GM19455 (cell line): ENCODE data around the gene CCDC40.

Experiments
- ATAC-seq: cut with Tn5 transposase; IDR thresholded peaks from one replicate; pipeline ENCODE4 v1.9.1; 2021; ENCODE audit not compliant: unreplicated experiment

CCDC40 gene

DNA sequence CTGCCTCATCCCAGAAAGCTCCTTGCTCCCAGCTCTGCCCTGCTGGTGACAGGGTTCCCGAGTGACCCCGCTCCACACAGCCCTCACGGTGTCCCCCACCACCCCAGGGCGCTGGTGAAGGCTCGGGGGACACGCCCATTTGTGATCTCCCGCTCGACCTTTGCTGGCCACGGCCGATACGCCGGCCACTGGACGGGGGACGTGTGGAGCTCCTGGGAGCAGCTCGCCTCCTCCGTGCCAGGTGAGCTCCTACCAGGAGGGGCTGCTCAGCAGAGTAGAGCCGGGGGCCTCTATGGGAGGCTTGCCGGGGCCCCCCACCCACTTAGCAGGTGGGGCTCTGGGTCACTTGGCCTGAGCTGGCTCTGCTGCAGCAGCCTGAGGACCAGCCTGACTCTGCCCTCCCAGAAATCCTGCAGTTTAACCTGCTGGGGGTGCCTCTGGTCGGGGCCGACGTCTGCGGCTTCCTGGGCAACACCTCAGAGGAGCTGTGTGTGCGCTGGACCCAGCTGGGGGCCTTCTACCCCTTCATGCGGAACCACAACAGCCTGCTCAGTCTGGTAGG is 76.1 kb downstream of the CCDC40 start:
- ATAC-seq: no peak

DNA sequence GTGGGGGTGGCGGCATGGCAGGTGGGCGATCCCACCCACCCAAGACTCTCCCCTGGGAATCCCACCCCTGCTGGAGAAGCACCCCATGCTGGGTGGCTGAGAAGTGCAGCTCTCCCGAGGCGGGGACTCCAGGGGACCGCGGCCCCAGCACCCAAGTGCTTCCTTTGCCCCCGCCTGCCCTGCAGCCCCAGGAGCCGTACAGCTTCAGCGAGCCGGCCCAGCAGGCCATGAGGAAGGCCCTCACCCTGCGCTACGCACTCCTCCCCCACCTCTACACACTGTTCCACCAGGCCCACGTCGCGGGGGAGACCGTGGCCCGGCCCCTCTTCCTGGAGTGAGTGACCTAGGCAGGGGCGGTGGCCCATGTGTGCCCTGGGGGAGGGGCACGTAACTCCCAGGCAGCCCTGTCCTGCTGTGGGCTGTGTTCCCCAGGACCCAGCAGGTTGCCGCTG is 76.6 kb downstream of the CCDC40 start:
- no peak for ATAC-seq

DNA sequence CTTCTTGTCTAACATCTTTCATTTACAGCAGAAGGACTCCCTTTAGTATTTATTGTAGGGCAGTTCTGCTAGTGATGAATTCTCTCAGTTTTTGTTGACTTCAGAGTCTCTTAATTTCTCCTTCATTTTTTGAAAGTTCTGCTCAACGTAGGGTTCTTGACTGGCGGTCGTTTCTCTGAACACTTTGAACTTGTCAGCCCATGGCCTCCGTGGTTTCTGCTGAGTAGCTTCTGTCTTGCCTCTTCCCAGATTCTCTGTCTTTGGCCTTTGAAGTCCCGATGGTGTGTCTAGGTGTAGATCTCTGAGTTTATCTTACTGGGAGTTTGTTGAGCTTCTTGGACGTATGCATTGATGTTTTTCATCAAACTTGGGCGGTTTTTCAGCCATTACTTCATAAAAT is 78.3 kb downstream of the CCDC40 start:
- no peak for ATAC-seq

DNA sequence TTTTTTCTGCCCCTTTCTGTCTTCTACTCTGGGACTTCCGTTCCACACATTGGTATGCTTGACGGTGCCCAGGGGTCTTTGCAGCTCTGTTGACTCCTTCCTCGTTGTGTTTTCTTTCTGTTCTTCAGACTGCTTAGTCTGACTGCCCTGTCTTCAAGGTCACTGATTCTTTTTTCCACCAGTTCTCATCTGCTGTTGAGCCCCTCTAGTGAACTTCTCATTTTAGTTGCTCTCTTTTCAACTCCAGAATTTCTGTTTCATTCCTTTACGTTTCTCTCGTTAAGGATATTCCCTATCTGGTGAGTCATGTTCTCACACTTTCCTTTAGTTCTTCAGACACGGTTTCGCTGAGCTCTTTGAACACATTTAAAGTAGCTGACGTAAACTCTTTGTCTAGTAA is 78.7 kb downstream of the CCDC40 start:
- ATAC-seq: no peak

DNA sequence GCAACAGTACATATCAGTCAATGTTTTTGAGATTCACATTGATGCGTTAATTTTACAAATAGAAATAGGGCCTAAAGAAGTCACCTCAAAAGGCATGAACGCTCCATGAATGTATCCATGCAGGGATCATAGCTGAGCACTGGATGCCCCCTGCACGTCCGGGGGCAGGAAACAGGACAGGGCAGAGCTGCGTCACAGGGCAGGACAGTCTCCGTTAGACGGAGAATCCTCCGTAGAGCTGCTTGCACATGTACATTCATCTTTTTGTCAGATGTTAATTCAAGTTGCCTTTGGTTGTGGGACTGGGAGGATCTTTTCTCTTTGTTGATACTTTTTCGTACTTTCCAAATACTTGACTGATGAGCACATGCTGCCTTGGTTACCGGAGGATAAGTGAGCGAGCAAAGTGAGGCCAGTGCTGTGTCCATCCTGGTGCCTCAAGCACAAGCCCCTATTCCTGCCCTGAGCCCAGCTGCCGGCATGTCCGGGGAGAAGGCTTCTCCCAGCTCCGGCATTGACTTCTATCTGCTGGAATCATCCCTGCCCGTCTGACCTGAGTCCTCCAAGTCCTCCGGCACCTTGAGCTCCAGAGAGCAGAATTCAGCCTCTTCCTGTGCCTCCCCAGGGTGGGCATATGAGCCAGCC is 80.0 kb downstream of the CCDC40 start:
- ATAC-seq: no peak

DNA sequence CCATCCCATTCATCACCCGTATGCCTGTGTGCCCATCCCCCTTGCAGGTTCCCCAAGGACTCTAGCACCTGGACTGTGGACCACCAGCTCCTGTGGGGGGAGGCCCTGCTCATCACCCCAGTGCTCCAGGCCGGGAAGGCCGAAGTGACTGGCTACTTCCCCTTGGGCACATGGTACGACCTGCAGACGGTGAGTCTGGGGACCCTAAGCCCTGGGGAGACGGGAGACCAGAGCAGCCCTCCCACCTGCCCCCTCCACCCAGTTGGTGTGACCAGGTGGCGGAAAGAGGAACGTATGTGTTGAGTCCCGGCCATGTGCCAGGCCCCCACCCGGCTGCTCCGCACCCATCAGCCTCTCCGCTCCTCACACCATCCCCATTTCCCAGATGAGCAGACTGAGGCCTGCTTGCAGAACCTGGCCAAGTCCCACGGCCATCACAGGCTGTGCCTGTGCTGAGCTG is 80.5 kb downstream of the CCDC40 start:
- no peak for ATAC-seq

DNA sequence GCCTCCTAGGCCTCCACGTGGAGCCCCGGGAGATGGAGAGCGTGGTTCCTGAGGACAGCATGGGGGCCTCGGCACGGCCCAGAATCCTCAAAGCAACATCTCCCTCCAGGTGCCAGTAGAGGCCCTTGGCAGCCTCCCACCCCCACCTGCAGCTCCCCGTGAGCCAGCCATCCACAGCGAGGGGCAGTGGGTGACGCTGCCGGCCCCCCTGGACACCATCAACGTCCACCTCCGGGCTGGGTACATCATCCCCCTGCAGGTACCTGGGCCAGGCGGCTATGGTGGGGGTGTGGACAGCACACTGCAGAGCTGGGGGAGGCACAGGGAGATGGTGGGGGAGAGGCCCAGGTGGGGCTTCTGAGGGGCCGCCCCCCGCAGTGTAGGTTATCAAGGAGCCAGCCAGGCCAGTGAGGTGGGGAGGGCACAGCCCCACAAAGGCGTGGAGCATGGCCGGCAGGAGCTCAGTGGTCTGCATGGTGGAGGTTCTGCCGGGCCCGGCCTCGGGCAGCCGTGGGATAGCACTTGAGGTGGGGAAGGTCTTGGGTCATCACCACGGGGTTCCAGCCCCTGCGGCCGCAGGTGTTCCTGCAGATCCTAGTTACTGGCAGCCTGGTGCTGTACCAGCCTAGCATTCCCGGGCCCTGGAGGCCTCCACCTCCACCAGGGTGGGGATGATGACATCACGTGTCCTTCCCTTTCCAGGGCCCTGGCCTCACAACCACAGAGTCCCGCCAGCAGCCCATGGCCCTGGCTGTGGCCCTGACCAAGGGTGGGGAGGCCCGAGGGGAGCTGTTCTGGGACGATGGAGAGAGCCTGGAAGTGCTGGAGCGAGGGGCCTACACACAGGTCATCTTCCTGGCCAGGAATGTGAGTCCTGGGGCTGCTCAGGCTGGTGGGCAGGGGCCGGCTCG is 81.3 kb downstream of the CCDC40 start:
- no peak for ATAC-seq

DNA sequence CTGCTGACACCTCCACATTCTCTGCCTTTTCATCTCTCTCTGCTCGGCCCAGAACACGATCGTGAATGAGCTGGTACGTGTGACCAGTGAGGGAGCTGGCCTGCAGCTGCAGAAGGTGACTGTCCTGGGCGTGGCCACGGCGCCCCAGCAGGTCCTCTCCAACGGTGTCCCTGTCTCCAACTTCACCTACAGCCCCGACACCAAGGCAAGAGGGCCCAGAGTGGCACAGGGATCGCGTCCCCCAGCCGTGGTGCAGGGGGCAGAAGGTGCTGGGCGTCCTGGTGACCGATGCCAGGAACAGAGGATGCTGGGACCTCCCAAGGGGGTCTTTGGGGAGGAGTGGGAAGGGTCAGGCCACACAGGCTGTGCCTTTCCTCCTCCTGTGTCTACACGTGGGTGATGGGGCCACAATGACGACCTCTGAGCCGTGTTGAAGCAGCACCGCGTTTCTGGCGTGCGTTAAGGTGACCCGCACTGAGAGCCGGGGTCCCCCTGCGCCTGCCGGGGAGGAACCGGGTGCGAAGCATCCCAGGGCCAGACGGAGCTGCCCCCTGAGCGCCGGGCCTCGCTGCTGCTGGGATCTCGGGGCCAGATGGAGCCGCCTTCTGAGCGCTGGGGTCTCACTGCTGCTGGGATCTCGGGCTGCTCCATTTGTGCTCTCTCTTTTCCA is 82.3 kb downstream of the CCDC40 start:
- no peak for ATAC-seq

DNA sequence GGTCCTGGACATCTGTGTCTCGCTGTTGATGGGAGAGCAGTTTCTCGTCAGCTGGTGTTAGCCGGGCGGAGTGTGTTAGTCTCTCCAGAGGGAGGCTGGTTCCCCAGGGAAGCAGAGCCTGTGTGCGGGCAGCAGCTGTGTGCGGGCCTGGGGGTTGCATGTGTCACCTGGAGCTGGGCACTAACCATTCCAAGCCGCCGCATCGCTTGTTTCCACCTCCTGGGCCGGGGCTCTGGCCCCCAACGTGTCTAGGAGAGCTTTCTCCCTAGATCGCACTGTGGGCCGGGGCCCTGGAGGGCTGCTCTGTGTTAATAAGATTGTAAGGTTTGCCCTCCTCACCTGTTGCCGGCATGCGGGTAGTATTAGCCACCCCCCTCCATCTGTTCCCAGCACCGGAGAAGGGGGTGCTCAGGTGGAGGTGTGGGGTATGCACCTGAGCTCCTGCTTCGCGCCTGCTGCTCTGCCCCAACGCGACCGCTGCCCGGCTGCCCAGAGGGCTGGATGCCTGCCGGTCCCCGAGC is 82.9 kb downstream of the CCDC40 start:
- no peak for ATAC-seq

DNA sequence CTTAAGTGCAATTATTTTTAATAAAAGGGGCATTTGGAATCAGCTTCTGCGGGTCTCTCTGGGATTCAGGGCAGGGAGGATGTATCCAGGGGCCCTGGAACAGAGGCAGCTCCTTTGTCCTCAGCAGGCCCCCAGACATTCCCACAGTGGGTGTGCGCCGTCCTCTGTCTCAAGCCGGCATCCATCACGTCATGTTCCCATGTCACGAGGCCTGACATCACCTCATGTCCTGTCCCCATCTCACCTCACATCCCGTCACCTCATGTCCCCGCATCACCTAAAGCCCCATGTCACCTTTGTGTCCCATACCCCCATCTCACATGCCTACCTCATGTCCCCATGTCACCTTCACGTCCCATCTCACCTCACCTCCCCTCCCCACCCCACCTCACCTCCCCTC is 83.4 kb downstream of the CCDC40 start:
- no peak for ATAC-seq

DNA sequence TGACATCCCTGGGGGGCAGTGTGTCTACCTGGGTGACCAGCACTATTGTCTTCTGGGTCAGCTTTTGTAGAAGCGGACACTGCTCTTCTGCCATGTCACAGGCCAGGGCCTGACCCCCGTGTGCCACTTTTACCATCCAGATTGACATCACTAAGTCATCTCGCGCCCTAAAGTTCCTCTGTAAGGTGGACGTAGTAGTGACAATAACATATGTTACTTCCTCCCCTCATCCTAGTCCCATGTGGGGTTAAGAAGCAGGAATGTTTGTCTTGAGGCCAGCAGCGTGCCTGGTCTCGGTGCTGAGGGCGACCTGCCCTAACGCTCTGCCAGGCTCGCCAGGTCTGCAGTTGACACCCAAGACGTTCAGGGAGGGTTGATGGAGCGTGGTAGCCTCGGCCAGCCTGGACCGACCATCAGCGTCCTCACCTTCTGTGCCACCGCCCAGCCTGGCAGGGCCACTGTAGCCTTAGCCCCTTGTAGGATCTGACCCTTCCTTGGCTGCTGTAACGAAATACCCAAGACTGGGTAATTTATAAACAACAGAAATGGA is 85.7 kb downstream of the CCDC40 start:
- no peak for ATAC-seq

DNA sequence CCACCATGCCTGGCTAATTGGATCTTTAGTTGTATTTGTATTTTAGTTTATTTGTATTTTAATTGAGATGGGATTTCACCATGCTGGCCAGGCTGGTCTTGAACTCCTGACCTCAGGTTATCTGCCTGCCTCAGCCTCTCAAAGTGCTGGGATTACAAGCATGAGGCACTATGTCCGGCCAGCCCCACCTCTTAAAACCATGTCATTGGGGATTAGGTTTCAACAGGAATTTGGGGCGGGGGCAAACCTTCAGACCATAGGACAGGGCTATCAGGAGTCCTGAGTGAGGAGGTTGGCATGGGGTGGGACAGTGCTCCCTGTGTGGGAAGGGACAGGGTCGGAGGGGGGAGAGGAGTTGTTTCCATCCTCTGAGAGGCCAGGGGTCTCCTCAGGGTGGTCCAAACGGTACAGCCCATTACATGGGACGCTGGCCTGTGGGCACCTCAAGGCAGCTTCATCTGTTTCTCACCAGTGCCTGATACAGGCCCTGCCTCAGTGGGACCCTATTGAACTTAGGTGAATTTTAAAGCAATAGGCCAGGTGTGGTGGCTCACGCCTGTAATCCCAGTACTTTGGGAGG is 86.6 kb downstream of the CCDC40 start:
- no peak for ATAC-seq

DNA sequence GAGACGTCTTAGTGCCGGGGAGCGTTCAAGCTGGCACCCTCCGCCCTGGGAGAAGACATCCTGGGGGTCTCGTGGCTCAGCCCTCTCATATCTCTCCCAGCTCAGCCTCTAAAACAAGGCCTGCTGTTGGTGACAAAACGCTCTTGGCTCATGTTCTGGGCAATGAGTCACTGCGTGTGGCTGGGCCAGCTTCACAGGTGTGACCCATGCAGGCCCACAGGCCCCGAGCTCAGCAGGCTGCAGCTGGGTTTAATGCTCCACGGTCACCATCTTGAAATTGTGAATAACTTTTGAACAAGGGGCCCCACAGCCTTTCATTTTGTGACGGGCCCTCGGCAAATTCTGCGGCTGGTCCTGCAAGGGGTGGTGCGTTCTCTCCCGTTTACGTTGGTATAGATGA is 87.3 kb downstream of the CCDC40 start:
- no peak for ATAC-seq

DNA sequence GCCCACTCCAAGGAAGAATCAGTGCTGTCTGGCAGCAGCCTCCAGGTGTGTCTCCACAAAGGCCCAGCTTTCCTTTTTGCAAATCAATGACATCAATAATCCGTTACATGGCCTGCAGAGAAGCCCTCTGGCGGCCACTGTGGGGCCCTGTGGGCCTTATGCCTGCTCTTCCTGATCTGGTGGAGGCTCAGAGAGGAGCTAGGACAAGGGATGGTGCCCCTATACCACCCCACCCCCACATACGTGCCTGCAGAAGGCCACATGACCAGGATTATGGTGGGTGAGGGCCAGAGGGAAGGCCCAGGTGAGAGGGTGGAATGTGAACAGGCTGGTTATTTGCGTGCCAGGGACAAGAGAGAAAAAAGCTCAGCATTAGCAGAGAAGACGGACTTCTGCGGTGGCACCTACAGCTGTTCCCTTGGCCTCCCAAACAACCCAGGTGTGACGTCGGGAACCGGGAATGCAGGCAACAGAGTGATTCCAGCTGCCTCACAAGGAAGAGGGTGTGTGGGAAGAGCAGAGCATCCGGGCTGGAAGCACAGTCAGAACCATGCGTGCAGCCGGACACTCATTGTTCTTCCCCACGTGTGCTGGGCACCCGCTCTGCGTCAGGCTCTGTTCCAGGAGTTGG is 88.0 kb downstream of the CCDC40 start:
- ATAC-seq: no peak

DNA sequence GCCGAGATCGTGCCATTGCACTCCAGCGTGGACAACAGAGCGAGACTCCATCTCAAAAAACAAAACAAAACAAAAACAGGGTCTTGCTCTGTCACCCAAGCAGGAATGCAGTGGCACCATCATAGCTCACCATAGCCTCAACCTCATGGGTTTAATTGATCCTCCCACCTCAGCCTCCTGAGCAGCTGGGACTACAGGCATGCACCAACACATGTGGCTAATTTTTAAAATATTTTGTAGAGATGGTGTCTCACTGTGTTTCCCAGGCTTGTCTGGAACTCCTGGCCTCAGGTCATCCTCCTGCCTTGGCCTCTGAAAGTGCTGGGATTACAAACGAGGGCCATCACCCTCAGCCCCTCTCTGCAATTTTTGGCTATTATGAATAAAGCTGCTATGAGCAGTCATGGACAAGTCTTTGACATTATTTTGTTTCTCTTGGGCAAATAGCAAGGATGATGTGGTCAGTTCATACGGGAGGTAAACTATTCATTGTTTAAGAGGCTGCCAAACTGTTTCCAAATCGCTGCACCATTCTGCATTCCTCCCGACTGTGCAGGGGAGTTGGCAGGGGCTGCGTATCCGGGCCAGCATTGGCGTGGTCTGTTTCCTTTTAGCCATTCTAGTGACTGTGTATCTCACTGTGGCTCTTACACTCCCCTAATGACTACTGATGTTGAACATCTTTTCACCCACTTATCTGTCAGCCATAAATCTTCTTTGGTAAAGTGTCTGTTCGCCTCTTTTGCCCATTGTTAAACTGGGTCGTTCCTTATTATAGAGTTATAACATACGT is 89.4 kb downstream of the CCDC40 start:
- no peak for ATAC-seq

DNA sequence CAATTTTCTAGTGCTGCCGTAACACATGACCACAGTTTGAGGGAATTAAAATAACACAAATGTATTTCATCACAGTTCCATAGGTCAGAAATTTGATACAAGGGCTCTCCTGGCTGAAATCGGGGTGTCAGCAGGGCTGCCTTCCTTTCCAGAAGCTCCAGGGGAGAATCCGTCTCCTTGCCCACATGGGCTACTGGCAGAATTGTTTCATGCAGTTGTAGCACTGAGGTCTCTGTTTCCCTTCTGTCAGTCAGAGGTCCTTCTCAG is 89.9 kb downstream of the CCDC40 start:
- no peak for ATAC-seq

DNA sequence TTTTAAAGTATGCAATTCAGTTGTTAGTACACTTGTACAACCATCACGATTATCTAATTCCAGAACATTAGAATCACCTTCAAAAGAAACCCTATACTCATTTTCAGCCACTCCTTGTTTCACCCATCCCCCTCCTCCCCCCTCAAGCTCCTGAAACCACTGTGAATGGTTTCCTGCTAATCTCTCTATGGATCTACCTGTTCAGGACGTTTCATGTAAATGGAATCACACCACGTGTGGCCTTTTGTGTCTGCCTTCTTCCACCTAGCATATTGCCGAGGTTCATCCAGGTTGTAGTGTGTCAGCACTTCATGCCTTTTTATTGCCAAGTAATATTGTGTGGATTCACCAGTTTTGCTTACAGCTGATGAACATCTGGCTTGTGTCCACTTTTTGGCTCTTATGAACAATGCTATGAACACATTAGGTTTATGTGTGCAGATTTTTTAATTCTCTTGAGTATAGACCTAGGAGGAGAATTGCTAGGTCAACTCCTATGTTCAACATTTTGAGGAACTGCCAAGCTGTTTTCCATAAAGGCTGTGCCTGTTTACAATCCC is 92.6 kb downstream of the CCDC40 start:
- ATAC-seq: no peak

DNA sequence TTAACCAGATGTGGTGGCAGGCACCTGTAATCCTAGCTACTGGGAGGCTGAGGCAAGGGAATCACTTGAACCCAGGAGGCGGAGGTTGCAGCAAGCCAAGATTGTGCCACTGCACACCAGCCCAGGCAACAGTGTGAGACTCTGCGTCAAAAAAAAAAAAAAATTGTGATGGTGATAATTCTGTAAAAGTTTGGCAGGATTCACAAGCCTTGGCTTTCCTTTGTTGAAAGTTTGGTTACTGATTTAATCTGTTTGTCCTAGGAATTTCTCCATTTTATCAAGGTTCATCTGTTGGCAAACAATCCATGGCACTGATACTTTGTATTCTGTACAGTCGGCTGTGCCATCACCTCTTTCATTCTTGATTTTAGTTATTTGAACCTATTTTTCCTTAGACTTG is 94.5 kb downstream of the CCDC40 start:
- no peak for ATAC-seq

DNA sequence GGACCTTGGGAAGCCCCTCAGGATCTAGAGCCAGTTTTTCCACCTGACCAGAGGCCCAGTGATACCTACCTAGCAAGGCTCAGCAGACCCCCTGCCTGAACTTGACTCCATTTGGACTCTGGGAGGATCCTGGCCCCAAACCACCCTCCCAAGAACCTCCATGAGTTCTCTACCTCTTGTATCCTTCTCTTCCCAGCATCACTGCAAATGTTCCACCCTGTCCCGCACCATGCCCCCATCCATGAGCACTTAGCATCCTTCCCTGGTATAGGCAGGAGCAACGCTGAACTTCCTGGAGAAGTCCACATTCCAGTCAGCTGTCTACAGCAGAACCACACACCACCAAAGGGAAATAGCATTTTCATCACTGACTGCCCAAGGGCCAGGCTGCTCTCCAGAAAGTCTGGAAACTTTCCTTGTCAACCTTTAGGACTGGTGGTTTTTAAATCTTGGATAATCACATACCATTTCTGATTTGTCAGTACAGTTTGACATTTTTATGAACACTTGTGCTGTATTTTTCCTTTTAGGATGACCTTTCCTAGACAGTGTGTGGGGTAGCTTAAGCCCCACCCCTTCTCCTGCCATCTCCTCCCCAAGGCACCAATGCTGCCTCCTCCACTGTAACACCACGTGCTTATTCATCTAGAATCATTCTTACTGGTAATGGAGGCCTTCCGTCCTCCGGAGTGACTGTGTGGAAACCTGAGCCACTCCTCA is 96.6 kb downstream of the CCDC40 start:
- ATAC-seq: no peak
